Right kidney (tissue), 9 donors: ENCODE data around the gene ERO1A.
A peak's percentile ranks its signal among the peaks of the same experiment; 100 is the strongest.
"Not testable (repeated sequence)": the region's sequence is repeated elsewhere in the genome, so short reads cannot be mapped to it uniquely, and the experiment has no call there.

ENCODE experiments used
- DNase-seq: peaks from one replicate; pipeline ENCODE4 v3.0.0-alpha.2; 2016
- long read RNA-seq, 8 donors: transcript quantifications; one replicate each; lab custom pipeline, GENCODE V29; 2026

ERO1A gene
- long read RNA-seq, donor 1, partial matches to known transcripts: 143 of 229 reads
- long read RNA-seq, donor 1, other reads (novel, unspliced or antisense): 85 of 229 reads
- long read RNA-seq, donor 2: 0 reads
- long read RNA-seq, donor 3: 0 reads
- long read RNA-seq, donor 4, partial matches to known transcripts: 64 of 107 reads
- long read RNA-seq, donor 4, other reads (novel, unspliced or antisense): 43 of 107 reads
- long read RNA-seq, donor 5, partial matches to known transcripts: 7 of 8 reads
- long read RNA-seq, donor 5, other reads (novel, unspliced or antisense): 0 of 8 reads
- long read RNA-seq, donor 6: 0 reads
- long read RNA-seq, donor 7: 0 reads
- long read RNA-seq, donor 8: 0 reads

GRCh38 chr14:52695481-52696091, at the start of gene ERO1A:
Gene ERO1A, minus strand, starts transcription at chr14:52695558. Its CDS starts 77 bp downstream, at chr14:52695481.
- DNase-seq: peak; percentile 63

- DNase-seq: no peak
Measured at GRCh38 chr14:52741865-52742264, 46.5 kb upstream of the ERO1A start.

GRCh38 chr14:52740751-52741150, 45.4 kb upstream of the ERO1A start:
- DNase-seq: no peak

- DNase-seq: no peak
Measured at GRCh38 chr14:52738409-52738808, 43.1 kb upstream of the ERO1A start.

GRCh38 chr14:52735921-52736489, 40.6 kb upstream of the ERO1A start:
- no peak for DNase-seq

GRCh38 chr14:52733824-52734223, 38.5 kb upstream of the ERO1A start:
- DNase-seq: no peak

- no peak for DNase-seq
Measured at GRCh38 chr14:52730709-52731111, 35.4 kb upstream of the ERO1A start.

GRCh38 chr14:52729925-52730708, 34.8 kb upstream of the ERO1A start, which contains the start of gene STYX:
Gene STYX, plus strand, starts transcription at chr14:52730166. Its CDS starts 309 bp downstream, at chr14:52730475.
- peak; percentile 96 for DNase-seq

GRCh38 chr14:52729585-52729924, 34.2 kb upstream of the ERO1A start:
- DNase-seq: no peak

- not testable (repeated sequence) for DNase-seq
Measured at GRCh38 chr14:52729035-52729434, 33.7 kb upstream of the ERO1A start.

- DNase-seq: not testable (repeated sequence)
Measured at GRCh38 chr14:52727509-52727908, 32.2 kb upstream of the ERO1A start.

GRCh38 chr14:52724360-52724644, 28.9 kb upstream of the ERO1A start:
- no peak for DNase-seq

- no peak for DNase-seq
Measured at GRCh38 chr14:52723514-52724359, 28.4 kb upstream of the ERO1A start.

GRCh38 chr14:52716155-52716554, 20.8 kb upstream of the ERO1A start:
- no peak for DNase-seq

GRCh38 chr14:52711666-52712065, 16.3 kb upstream of the ERO1A start:
- DNase-seq: no peak

GRCh38 chr14:52706724-52707706, 11.7 kb upstream of the ERO1A start, which contains the start of gene PSMC6:
Gene PSMC6, plus strand, starts transcription at chr14:52707200. Its CDS starts 20 bp downstream, at chr14:52707220.
- peak; percentile 90 for DNase-seq

GRCh38 chr14:52706286-52706685, 10.9 kb upstream of the ERO1A start:
- DNase-seq: peak; percentile 17

- no peak for DNase-seq
Measured at GRCh38 chr14:52703664-52704063, 8.3 kb upstream of the ERO1A start.

GRCh38 chr14:52703225-52703624, 7.9 kb upstream of the ERO1A start:
- DNase-seq: no peak

GRCh38 chr14:52701223-52701622, 5.9 kb upstream of the ERO1A start:
- no peak for DNase-seq

- no peak for DNase-seq
Measured at GRCh38 chr14:52700701-52701172, 5.4 kb upstream of the ERO1A start.
